Activated CD8-positive, alpha-beta memory T cell treated with anti-CD3 and anti-CD28 coated beads, Interleukin-2, amount 50 U/mL, for 24 hours (primary cell): ENCODE results near the gene TINAG.

Experiments used
- DNase-seq: peaks from one replicate; pipeline ENCODE4 v3.0.0-alpha.2; 2020; ENCODE audit errors: extremely low read depth

TINAG gene

GRCh38 chr6:54308289-54308985 lies at the start of gene TINAG:
Gene TINAG, plus strand, starts transcription at chr6:54308441. Its CDS starts 110 bp downstream, at chr6:54308551.
- no peak for DNase-seq

GRCh38 chr6:54260025-54260424 lies 48.2 kb upstream of the TINAG start:
- DNase-seq, result no peak

- DNase-seq, result no peak
Measured at GRCh38 chr6:54262499-54262898, 45.7 kb upstream of the TINAG start.

- DNase-seq, result no peak
Measured at GRCh38 chr6:54262971-54263370, 45.3 kb upstream of the TINAG start.

GRCh38 chr6:54264581-54265272 lies 43.5 kb upstream of the TINAG start:
- no peak for DNase-seq

GRCh38 chr6:54266400-54266923 lies 41.8 kb upstream of the TINAG start:
- no peak for DNase-seq

GRCh38 chr6:54267798-54268197 lies 40.4 kb upstream of the TINAG start:
- no peak for DNase-seq

GRCh38 chr6:54273214-54273820 lies 34.9 kb upstream of the TINAG start:
- DNase-seq, result no peak

GRCh38 chr6:54274383-54274782 lies 33.9 kb upstream of the TINAG start:
- DNase-seq, result no peak

GRCh38 chr6:54282186-54282585 lies 26.1 kb upstream of the TINAG start:
- no peak for DNase-seq

GRCh38 chr6:54284161-54284860 lies 23.9 kb upstream of the TINAG start:
- no peak for DNase-seq

GRCh38 chr6:54285595-54285994 lies 22.6 kb upstream of the TINAG start:
- no peak for DNase-seq

GRCh38 chr6:54286141-54286540 lies 22.1 kb upstream of the TINAG start:
- no peak for DNase-seq

GRCh38 chr6:54288474-54288873 lies 19.8 kb upstream of the TINAG start:
- DNase-seq, result no peak

- DNase-seq, result no peak
Measured at GRCh38 chr6:54289426-54289825, 18.8 kb upstream of the TINAG start.

- no peak for DNase-seq
Measured at GRCh38 chr6:54291146-54291545, 17.1 kb upstream of the TINAG start.

- no peak for DNase-seq
Measured at GRCh38 chr6:54291738-54292137, 16.5 kb upstream of the TINAG start.

GRCh38 chr6:54294965-54295532 lies 13.2 kb upstream of the TINAG start:
- no peak for DNase-seq

GRCh38 chr6:54299542-54300269 lies 8.5 kb upstream of the TINAG start:
- DNase-seq, result no peak

- no peak for DNase-seq
Measured at GRCh38 chr6:54301770-54302169, 6.5 kb upstream of the TINAG start.

- DNase-seq, result no peak
Measured at GRCh38 chr6:54307439-54307910, 766 bp upstream of the TINAG start.
